HCT116 (cell line): ENCODE measurements around the gene WDR20. TPM values are rescaled to one million over a fixed set of nuclear protein-coding genes. Genes with fewer than 3 reads are reported as not detected.
A peak's percentile ranks its signal among the peaks of the same experiment; 100 is the strongest.
"Not testable (repeated sequence)": the region's sequence is repeated elsewhere in the genome, so short reads cannot be mapped to it uniquely, and the experiment has no call there.

Source experiments
- ATAC-seq: fragments of 200-7000 bp; cut with Tn5 transposase; 2 replicates; pipeline ENCODE4 v1.9.1; 2020; ENCODE audit warnings: mild to moderate bottlenecking, moderate library complexity
- BruUV-seq: library from RNA; stranded (reverse); fragments of 400-500 nt; replicated peaks from 2 replicates; lab custom pipeline; 2021; lab: Mats Ljungman, UMichigan
- CTCF ChIA-PET: fragments of 300-600 bp; sonication (Branson Sonifier 250); formaldehyde crosslinking; loops from one replicate; lab custom pipeline; 2021; ENCODE audit warnings: antibody characterized with exemption; lab: Charles Lee
- POLR2A ChIA-PET: fragments of 300-600, 350-600 bp; sonication (Branson Sonifier 250); formaldehyde crosslinking; loops from one replicate; lab custom pipeline; 2021; ENCODE audit warnings: antibody characterized with exemption; lab: Charles Lee
- RAD21 ChIA-PET, 2 experiments: fragments of 300-600 bp; sonication (Branson Sonifier 250); formaldehyde crosslinking; loops; one replicate each; lab custom pipeline; 2023; ENCODE audit warnings: low total read pairs in 2 of 2; ENCODE audit not compliant: uncharacterized antibody in 2 of 2, unreplicated experiment in 2 of 2, low non-redundant PET in 1 of 2; lab: Charles Lee
- DNase-seq: peaks from one replicate; pipeline ENCODE4 v3.0.0-alpha.2; 2010; ENCODE audit warnings: low read depth, low spot score
- H2AFZ ChIP-seq: fragments of 200-600 bp; shearing (Covaris generic), sonication (generic); 2 replicates; pipeline ENCODE4 v1.6.1; 2017; ENCODE audit warnings: low read depth, mixed run types, mixed read lengths, antibody characterized with exemption, low read length; ENCODE audit not compliant: poor library complexity, severe bottlenecking
- H3K27ac ChIP-seq: 2 replicates; pipeline ENCODE4 v1.5.1; 2012; ENCODE audit warnings: low read depth, low read length
- H3K27me3 ChIP-seq: fragments of 200-600 bp; sonication (generic); 2 replicates; pipeline ENCODE4 v1.6.1; 2016; ENCODE audit warnings: mixed run types, low read length, mixed read lengths; ENCODE audit not compliant: insufficient read depth
- H3K36me3 ChIP-seq, 2 experiments: fragments of 200-500 bp in 1 of 2; fragments of 200-600 bp in 1 of 2; sonication (Bioruptor generic) in 1 of 2; sonication (generic) in 1 of 2; 2 replicates each; pipeline versions ENCODE4 v1.5.1 to v1.6.1; 2014 to 2016; ENCODE audit warnings: low read length in 2 of 2, inconsistent platforms in 1 of 2, mixed read lengths in 1 of 2, mixed run types in 1 of 2; ENCODE audit not compliant: insufficient read depth in 2 of 2, control insufficient read depth in 1 of 2
- H3K4me1 ChIP-seq, 2 experiments: fragments of 200-600 bp in 1 of 2; sonication (generic) in 1 of 2; 2 replicates each; pipeline versions ENCODE4 v1.5.1 to v1.6.1; 2012 to 2017; ENCODE audit warnings: low read length in 2 of 2, inconsistent platforms in 1 of 2, mild to moderate bottlenecking in 1 of 2, mixed read lengths in 1 of 2, mixed run types in 1 of 2, moderate library complexity in 1 of 2; ENCODE audit not compliant: insufficient read depth in 2 of 2, control insufficient read depth in 1 of 2
- H3K4me2 ChIP-seq: fragments of 200-600 bp; sonication (generic); 2 replicates; pipeline ENCODE4 v1.6.1; 2017; ENCODE audit warnings: mixed run types, low read length, mixed read lengths
- H3K4me3 ChIP-seq, 2 experiments: fragments of 200-600 bp in 1 of 2; sonication (generic) in 1 of 2; replicated peaks in 1 of 2; 2 replicates each; pipeline ENCODE4 v1.5.1; 2011 to 2016; ENCODE audit warnings: low read length in 2 of 2, control low read depth in 1 of 2, low read depth in 1 of 2, mild to moderate bottlenecking in 1 of 2, mixed read lengths in 1 of 2, mixed run types in 1 of 2
- H3K79me2 ChIP-seq: fragments of 200-600 bp; sonication (generic); 2 replicates; pipeline ENCODE4 v1.6.1; 2017; ENCODE audit warnings: mild to moderate bottlenecking, mixed run types, low read length, moderate library complexity, mixed read lengths; ENCODE audit not compliant: insufficient read depth
- H3K9ac ChIP-seq: fragments of 200-600 bp; sonication (generic); 2 replicates; pipeline ENCODE4 v1.6.1; 2016; ENCODE audit warnings: low read length, mixed read lengths
- H3K9me2 ChIP-seq: fragments of 200-600 bp; sonication (generic), shearing (Covaris generic); 2 replicates; pipeline ENCODE4 v1.6.1; 2017; ENCODE audit warnings: mixed run types, mild to moderate bottlenecking, moderate library complexity; ENCODE audit not compliant: insufficient read depth
- H3K9me3 ChIP-seq, 2 experiments: fragments of 200-500 bp in 1 of 2; fragments of 200-600 bp in 1 of 2; sonication (Bioruptor generic) in 1 of 2; sonication (generic) in 1 of 2; 2 replicates each; pipeline ENCODE4 v1.6.1; 2014 to 2017; ENCODE audit warnings: low read length in 2 of 2, mixed read lengths in 2 of 2, inconsistent platforms in 1 of 2, low read depth in 1 of 2, mild to moderate bottlenecking in 1 of 2, mixed run types in 1 of 2, moderate library complexity in 1 of 2; ENCODE audit not compliant: control insufficient read depth in 1 of 2, insufficient read depth in 1 of 2
- H4K20me1 ChIP-seq: fragments of 200-600 bp; sonication (generic), shearing (Covaris generic); 2 replicates; pipeline ENCODE4 v1.6.1; 2017; ENCODE audit warnings: mixed run types, mild to moderate bottlenecking, moderate library complexity; ENCODE audit not compliant: insufficient read depth
- CBX3 ChIP-seq: IDR thresholded peaks from 2 replicates; pipeline ENCODE4 v1.6.1; 2012; ENCODE audit warnings: low read depth
- CEBPB ChIP-seq: IDR thresholded peaks from 2 replicates; pipeline ENCODE4 v1.6.1; 2012; ENCODE audit warnings: low read depth
- EGR1 ChIP-seq: IDR thresholded peaks from 2 replicates; pipeline ENCODE4 v1.6.1; 2012; ENCODE audit warnings: low read depth
- ELF1 ChIP-seq: IDR thresholded peaks from 2 replicates; pipeline ENCODE4 v1.6.1; 2012; ENCODE audit warnings: low read depth, borderline replicate concordance
- EZH2 ChIP-seq: fragments of 200-600 bp; sonication (generic); IDR thresholded peaks from 2 replicates; pipeline ENCODE4 v1.6.1; 2017; ENCODE audit warnings: antibody characterized with exemption, mixed run types
- EZH2phosphoT487 ChIP-seq: fragments of 200-600 bp; IDR thresholded peaks from 2 replicates; pipeline ENCODE4 v1.6.1; 2018; ENCODE audit warnings: antibody characterized with exemption, borderline replicate concordance
- FOSL1 ChIP-seq: IDR thresholded peaks from 2 replicates; pipeline ENCODE4 v1.6.1; 2012; ENCODE audit warnings: low read depth
- POLR2A ChIP-seq: IDR thresholded peaks from 2 replicates; pipeline ENCODE4 v1.7.0; 2011; ENCODE audit warnings: borderline replicate concordance; ENCODE audit not compliant: insufficient read depth, insufficient read length; ENCODE audit errors: extremely low read depth
- POLR2AphosphoS5 ChIP-seq: IDR thresholded peaks from 2 replicates; pipeline ENCODE4 v1.6.1; 2011; ENCODE audit warnings: mild to moderate bottlenecking, low read depth, low read length, moderate library complexity
- RAD21 ChIP-seq: IDR thresholded peaks from 2 replicates; pipeline ENCODE4 v1.6.1; 2012; ENCODE audit warnings: low read depth, mild to moderate bottlenecking
- SIN3A ChIP-seq: IDR thresholded peaks from 2 replicates; pipeline ENCODE4 v1.6.1; 2012; ENCODE audit warnings: low read depth
- SP1 ChIP-seq: IDR thresholded peaks from 2 replicates; pipeline ENCODE4 v1.6.1; 2012; ENCODE audit warnings: low read depth
- SRF ChIP-seq: IDR thresholded peaks from 2 replicates; pipeline ENCODE4 v1.6.1; 2012; ENCODE audit warnings: low read depth
- TCF7L2 ChIP-seq: IDR thresholded peaks from 2 replicates; pipeline ENCODE4 v1.7.0; 2011; ENCODE audit warnings: borderline replicate concordance, inconsistent platforms; ENCODE audit not compliant: insufficient read depth, insufficient read length; ENCODE audit errors: extremely low read depth
- intact Hi-C: fragments of 100-400 bp; cut with micrococcal nuclease; formaldehyde crosslinking; loops from 2 replicates; pipeline ENCODE4 v1.10.0; 2022
- total RNA-seq: library from RNA; stranded (reverse); gene quantifications from one replicate; pipeline ENCODE4 v1.2.1, GENCODE V29; 2021; ENCODE audit not compliant: unreplicated experiment

WDR20 gene
- total RNA-seq, 1 experiment from 2014 or later, result 21.1 TPM

DNA sequence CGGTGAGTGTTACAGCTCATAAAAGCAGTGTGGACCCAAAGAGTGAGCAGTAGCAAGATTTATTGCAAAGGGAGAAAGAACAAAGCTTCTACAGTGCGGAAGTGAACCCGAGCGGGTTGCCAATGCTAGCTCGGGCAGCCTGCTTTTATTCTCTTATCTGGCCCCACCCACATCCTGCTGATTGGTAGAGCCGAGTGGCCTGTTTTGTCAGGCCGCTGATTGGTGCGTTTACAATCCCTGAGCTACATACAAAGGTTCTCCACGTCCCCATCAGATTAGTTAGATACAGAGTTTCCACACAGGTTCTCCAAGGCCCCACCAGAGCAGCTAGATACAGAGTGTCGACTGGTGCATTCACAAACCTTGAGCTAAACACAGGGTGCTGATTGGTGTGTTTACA lies 5.0 kb upstream of the WDR20 start:
- H3K27me3 ChIP-seq, H3K9me3 ChIP-seq, DNase-seq, H3K4me2 ChIP-seq, H3K9me2 ChIP-seq, BruUV-seq, H3K27ac ChIP-seq, H3K4me1 ChIP-seq, H2AFZ ChIP-seq, H4K20me1 ChIP-seq, H3K36me3 ChIP-seq, ATAC-seq, RAD21 ChIA-PET, H3K9ac ChIP-seq, POLR2A ChIA-PET, CTCF ChIA-PET, H3K4me3 ChIP-seq: not testable (repeated sequence)
- intact Hi-C loops, result loop anchor here (5.0 kb wide), 1 partner anchor 172 kb away; the partner anchor contains the start of gene DYNC1H1
- peaks cover 15% of the 10 kb centered on the region for H3K79me2 ChIP-seq

DNA sequence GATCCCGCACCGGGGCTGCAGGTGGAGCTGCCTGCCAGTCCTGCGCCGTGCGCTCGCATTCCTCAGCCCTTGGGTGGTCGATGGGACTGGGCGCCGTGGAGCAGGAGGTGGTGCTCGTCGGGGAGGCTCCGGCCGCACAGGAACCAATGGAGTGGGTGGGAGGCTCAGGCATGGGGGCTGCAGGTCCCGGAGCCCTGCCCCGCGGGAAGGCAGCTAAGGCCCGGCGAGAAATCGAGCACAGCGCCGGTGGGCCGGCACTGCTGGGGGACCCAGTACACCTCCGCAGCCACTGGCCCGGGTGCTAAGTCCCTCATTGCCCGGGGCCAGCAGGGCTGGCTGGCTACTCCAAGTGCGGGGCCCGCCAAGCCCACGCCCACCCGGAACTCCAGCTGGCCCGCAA lies 4.2 kb upstream of the WDR20 start:
- H3K4me1 ChIP-seq, H2AFZ ChIP-seq, DNase-seq, POLR2A ChIA-PET, H3K27me3 ChIP-seq, RAD21 ChIA-PET, BruUV-seq, CTCF ChIA-PET, H3K9ac ChIP-seq, ATAC-seq, H3K4me3 ChIP-seq, H3K36me3 ChIP-seq, H3K9me2 ChIP-seq, H4K20me1 ChIP-seq, H3K9me3 ChIP-seq, H3K27ac ChIP-seq, H3K4me2 ChIP-seq: not testable (repeated sequence)
- intact Hi-C loops, result loop anchor here (5.0 kb wide), 1 partner anchor 173 kb away; the partner anchor contains the start of gene DYNC1H1
- peaks cover 22% of the 10 kb centered on the region for H3K79me2 ChIP-seq

DNA sequence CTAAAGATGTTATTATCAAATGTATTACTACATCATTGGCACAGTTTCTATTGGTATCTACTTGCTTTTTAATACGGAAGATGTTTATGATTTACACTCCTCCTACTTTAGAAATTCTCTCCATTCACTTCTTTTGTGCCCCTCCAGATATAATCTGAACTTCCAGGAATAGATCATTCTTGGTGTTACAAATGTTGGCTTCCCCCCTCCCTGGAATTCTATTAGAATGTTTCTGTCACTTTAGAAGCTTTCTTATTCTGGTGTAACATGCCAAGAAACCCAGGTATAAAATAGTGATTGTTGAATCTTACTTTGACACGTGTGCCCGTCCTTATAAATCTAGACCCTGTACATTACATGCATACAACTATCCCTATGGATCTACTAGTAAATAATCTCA lies 1.2 kb upstream of the WDR20 start:
- DNase-seq (no peak), ATAC-seq (no peak)
- ChIA-PET POLR2A (interaction anchor here (1.0 kb wide), 1 partner anchor 51 kb away, joined by 3 read pairs; no protein-coding TSS in a partner anchor), RAD21 (no interaction called here), CTCF (interaction anchor here (0.5 kb wide), 1 partner anchor 12 kb away, joined by 4 read pairs; no protein-coding TSS in a partner anchor)
- Histone ChIP-seq H3K4me3 (peak overlapping the region; percentile 83 to 91), H3K9me3 (no peaks in the 10 kb centered on the region), H3K9ac (peak overlapping the region; percentile 89), H2AFZ (no peak overlapping the region), H3K27me3 (no peaks in the 10 kb centered on the region), H4K20me1 (peaks cover 6% of the 10 kb centered on the region; the same call in 1 of the 2 replicates), H3K36me3 (no peaks in the 10 kb centered on the region), H3K79me2 (peaks cover 52% of the 10 kb centered on the region), H3K27ac (peak overlapping the region; percentile 76; the same call in 1 of the 2 replicates), H3K4me2 (peak overlapping the region; percentile 81), H3K4me1 (peaks cover 5 to 16% of the 10 kb centered on the region in 2 experiments; a peak in 3 of 4 replicates), H3K9me2 (no peaks in the 10 kb centered on the region)
- intact Hi-C loops, result loop anchor here (2.0 to 5.0 kb wide), 2 partner anchors 176 kb away; partner anchors contain the start of gene DYNC1H1
- TSS peak; percentile 75 for BruUV-seq
- TF ChIP-seq POLR2A (no peak), ELF1 (no peak), SIN3A (no peak), EGR1 (no peak), SP1 (no peak), TCF7L2 (no peak), EZH2 (no peak), EZH2phosphoT487 (no peak), FOSL1 (no peak), SRF (no peak), CEBPB (no peak), CBX3 (no peak), RAD21 (no peak), POLR2AphosphoS5 (no peak)
